Measurements from ENCODE around the gene TFAP2A.

TFAP2A gene

DNA sequence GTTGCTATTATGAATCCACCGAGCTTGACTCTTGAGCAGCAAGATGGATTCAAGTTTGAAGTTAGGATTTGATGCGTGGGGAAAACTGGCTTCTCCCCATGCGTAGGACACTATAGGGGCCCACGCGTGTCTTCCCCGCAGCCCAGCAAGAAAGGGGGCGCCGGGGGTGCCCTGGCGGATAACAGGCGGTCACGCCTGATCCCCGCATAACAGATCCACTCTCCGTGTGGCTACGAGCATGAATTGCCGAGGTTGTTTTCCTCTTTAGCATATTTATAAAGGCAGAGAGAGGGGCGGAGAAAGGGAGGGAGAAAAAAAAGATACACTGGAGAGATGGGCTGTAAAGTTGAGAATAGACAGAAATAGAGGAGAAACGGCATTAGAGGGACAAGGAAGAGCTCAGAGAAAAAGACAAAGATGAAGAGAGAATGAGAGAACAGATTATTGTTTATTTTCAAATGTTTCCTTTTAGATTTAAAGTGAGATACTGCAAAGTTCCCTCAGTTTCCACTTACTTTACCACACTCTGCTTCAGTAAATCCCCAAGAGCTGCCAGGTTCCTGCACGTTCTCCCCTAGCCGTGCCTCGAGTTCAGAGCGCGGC, 32.0 kb downstream of the TFAP2A start:
- no peak for DNase-seq (ENCODE audit: low read depth in 2 of 2)

DNA sequence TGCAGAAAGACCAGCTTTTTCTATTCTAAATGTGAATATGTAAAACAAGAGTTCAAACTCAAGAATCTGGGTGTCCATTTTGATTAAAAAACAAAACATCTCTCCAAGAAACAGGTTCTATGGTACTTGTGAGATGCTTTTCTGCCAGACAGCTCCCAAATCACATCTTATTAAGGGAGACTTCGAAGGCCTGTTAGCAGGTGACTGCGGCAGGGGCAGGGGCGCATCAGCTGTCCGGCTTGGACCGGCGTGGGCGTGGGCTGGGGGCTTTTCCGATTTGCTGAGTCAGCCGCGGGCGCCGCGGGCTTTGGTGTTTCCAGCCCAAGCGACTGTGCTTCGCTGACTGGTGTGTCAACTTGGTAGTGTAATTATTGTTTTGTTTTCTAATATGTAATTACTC, 32.6 kb downstream of the TFAP2A start:
- no peak for DNase-seq (ENCODE audit: low read depth in 2 of 2)

DNA sequence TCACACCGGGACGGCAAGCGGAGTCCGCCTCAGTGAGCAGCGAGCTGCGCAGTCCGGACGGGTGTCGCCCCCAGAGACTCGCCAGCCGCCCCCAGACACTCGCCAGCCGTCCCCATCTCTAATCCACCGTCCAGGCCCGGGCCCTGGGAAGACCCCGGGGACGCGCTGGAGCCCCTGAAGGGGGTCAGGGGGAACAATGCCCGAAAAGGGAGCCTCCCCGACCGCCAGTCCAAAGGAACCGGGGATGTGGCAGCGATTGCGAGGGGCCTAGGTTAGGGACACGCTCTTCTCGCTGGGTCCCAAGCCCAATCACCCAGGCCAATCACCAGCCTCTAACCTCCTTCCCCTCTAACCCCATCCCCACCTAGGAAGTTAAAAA, 33.1 kb downstream of the TFAP2A start:
- DNase-seq (ENCODE audit: low read depth in 2 of 2), result no peak

DNA sequence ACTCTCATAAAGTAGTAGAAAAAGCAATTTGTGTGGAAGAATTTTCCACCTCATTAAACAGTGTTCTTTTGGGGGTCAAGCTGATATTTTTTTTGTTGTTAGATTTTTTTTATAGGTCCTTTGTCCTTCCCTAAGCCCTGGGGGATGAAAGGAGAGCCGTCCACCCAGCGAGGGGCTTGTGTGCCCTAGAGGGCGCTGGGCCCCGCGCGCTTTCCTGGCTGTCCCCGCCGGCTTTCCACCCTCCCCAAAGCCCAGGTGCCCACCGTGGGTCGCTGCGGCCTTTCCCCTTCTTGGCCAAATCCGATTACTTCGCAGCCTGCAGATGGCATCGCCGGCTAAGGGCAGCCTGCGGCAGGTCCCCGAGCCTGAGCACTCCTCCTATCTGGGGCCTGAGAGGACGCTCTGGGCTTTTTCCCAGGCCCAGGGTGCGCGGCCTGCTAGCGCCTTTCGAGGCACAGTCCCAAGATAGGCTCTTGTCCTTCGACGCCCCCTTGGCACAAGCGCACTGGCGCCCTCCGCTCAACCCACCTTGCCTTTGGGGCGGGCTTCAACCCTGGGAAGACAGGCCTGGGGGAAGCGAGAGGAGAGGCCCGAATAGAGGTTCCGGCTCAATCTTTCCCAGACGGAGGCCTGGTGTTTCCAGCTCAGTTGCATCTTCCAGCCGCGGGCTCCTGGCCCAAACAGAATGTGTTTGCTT, 33.6 kb downstream of the TFAP2A start:
- DNase-seq (ENCODE audit: low read depth in 2 of 2), result no peak

DNA sequence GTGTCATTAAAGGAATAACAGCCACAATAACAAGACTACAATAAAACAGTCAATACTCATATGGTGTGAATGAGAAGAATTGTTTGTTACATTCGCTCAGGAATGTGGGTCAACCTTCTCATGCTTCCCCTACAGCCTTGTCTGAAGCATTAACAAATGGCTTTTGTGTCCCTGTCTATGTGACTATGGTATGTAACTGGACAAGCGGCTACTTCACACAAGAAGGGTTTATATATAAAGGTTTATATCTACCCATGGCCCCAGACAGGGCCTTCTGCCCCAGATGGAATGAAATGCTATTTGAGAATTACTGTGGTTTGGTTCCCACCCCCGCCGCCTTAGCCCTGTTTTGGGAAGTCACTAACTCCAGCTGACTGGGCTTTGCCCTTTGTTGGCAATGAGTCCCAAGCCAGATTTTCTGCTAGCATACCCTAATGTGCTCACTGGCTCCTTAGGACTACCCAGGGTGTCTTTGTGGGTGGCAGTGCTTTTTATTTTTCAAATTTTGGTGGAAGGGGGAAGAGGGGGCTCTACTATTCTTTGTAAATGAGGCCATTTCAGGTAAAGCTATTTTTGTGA, 39.4 kb downstream of the TFAP2A start:
- no peak for DNase-seq (ENCODE audit: low read depth in 2 of 2)

DNA sequence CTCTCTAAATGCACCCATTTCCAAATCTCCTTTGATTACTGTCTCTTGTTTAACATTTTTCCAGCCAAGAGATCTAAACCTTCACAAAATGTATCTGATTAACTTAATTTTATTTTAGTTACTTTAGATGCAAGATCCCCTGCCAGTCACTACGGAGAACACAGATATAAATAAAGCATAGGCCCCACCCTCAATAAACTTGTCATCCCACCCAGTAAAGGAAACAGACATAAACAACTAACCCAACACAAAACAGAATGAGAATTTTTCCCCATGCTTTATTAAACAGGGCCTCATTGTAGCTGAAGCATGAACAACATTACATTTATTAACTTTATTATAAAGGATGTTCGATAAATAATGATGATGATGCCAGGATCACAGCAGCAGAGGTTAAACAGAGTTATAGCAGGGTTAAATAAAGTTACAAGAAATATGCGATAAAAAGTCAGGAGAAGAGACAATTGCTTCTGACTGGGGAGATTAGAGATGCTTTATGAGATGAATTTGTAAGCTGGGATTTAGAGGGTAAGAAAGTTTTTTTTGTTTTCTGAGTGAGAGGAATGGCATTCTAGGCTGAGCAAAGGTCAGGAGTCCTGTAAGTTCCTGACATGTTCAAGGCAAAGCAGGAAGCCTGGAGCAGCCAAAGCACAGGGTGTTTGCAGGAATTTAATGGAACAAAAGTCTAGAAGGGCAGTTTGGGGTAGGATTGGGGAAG, 41.1 kb downstream of the TFAP2A start:
- DNase-seq (ENCODE audit: low read depth in 2 of 2), result no peak

DNA sequence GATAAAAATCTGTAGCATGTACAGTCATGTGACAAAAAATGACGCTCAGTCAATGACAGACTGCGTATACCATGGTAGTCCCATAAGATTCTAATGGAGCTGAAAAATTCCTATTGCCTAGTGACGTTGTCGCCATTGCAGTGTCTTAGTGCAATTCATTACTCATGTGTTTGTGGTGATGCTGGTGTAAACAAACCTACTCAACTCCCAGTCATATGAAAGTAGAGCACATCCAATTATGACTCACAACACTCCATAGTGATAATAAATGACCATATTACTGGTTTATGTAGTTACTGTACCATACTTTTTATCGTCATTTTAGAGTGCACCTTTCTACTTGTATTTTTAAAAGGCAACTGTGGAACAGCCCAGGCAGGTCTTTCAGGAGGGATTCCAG, 45.0 kb downstream of the TFAP2A start:
- DNase-seq (ENCODE audit: low read depth in 2 of 2), result no peak

DNA sequence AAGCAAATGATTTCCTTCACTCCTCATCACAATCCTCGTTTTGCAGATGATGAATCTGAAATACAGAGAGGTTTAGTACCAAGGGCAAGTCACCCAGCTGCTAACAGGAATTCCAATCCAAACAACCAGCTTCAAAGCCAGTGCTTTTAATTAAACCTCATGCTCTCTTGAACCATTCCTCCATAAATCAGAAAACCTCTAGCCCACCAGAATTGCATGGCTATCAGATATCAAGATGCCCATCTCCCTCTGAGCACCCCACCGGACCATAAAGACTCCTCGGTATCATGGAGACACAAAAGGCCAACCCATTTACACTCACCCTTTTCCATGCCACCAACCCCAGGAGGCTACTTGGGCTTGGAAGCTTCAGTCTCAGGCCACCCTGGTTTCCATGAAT, 46.0 kb downstream of the TFAP2A start:
- DNase-seq (ENCODE audit: low read depth in 2 of 2), result no peak

DNA sequence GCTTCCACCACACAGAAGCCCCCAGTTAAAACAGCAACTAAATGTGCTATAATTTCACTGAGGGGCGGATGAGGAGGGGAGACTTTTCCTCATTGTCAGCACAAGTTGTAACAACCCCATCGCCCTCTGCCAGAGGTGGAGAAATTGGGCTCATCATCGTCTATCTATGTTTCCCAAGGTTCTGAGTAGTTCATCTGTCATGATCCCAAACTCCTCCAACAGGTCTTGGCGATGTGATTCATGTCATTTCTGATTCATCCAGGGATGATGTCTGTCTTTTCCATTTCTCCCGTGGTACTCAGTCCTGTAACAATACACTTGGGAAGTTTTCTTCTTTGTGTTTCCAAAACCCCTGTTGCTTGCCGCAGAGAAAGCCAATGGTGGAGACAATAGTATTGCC, 51.0 kb downstream of the TFAP2A start:
- DNase-seq (ENCODE audit: low read depth in 2 of 2), result no peak

DNA sequence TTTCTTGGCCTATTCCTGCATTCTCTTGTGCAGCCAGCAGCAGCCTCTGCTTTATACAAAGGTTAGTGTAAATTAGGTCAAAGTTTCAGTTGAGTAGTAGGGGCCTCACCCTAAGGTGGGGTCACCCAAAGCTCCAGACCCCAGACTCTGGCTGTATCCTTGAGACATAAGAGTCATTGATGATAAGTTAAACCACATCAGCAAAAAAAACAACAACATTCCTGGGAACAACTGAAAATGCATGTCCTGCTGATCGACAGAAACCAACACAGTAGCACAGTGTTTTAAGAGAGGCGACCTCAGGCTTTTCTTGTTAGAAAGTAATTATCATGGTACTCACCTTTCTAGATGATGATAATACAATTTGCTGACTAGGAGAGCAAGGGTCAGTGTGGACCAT, 52.6 kb downstream of the TFAP2A start:
- DNase-seq (ENCODE audit: low read depth in 2 of 2), result no peak

DNA sequence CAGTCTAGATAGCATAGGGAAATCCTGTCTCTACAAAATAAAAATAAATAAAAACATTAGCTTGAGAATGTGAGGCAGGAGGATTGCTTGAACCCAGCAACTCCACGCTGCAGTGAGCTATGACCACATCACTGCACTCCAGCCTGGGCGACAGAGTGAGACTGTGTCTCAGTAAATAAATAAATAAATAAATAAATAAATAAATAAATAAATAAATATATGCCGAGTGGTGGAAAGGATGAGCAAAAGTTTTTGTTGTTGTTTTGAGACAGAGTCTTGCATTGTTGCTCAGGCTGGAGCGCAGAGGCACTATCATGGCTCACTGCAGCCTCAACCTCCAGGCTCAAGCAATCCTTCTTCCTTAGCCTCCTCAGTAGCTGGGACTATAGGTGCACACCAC, 53.4 kb downstream of the TFAP2A start:
- no peak for DNase-seq (ENCODE audit: low read depth in 2 of 2)

DNA sequence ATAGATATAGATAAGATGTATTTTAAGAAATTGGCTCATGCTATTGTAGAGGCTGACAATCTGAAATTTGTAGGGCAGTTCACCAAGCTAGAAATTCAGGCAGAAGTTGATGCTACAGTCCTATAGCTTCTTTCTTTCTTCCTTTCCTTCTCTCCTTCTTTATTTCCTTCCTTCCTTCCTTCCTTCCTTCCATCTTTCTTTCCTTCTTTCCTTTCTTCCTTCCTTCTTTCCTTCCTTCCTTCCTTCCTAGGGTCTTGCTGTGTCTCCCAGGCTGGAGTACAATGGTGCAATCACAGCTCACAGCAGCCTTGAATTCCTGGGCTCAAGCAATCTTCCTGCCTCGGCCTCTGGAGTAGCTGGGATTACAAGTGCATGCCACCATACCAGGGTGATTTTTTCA, 55.3 kb downstream of the TFAP2A start:
- no peak for DNase-seq (ENCODE audit: low read depth in 2 of 2)

DNA sequence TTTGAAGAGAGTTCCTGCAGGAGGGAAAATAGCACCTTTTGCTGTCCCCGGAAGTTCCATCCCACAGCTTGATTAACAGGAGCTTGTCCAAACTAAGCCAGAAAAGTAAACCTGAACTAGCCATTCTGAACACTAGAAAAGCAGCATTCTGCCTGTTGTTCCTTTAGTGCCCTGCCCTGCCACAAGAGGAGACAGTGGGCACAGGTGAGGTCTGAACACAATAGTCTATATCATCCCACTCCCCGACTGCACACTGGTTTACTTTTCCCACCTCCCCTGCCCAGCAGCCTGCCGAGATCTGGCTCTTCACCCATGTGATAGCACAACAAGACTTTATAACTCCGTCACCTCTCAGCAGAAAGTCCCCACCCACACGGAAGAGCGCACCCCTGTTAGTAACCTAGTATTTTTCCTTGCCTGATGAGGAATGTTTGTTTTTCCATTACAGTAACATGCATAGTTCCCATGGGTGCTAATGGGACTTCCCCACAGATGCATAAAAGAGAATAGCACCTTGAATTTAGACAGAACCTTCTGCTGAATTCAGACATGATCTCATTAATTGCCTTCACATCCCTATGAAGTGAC, 59.7 kb downstream of the TFAP2A start:
- DNase-seq (ENCODE audit: low read depth in 2 of 2), result no peak

DNA sequence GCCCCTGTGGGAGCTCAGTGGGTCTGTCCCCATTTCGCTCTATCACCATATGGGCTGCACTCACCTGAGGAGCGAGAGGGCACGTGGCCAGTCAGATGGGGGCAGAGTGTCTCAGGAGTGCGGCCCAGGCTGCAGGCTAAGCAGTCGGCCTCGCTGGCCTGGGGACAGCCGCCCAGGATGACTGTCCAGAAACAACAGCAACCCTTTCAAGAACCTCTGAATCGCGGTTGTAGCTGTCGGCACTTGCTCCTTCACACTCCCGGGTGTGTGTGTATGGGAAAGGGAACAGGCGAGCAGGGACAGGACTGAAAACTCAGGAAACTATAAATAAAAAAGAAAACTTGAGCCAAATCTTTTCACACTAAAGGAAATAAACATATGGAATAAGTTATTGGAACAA, 63.1 kb downstream of the TFAP2A start:
- no peak for DNase-seq (ENCODE audit: low read depth in 2 of 2)

DNA sequence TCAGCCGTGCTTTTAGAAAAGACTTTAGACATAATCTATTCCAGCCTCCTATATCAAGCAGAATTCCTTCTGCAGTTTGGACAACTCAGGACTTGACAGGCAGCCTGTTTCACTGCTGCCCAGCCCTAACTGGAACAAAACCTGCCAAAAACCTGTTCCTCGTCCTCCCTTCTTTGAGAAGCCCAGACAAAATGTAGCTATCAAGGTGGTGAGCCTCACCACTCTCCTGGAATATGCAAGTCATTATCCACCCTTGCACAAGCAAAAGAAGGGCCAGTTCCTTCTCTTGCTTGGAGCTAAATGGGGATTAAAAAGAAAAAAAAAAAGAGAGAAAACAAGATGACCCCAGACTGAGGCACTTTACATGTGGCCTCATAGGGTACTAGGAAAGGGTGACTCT, 64.2 kb downstream of the TFAP2A start:
- DNase-seq (ENCODE audit: low read depth in 2 of 2), result no peak

DNA sequence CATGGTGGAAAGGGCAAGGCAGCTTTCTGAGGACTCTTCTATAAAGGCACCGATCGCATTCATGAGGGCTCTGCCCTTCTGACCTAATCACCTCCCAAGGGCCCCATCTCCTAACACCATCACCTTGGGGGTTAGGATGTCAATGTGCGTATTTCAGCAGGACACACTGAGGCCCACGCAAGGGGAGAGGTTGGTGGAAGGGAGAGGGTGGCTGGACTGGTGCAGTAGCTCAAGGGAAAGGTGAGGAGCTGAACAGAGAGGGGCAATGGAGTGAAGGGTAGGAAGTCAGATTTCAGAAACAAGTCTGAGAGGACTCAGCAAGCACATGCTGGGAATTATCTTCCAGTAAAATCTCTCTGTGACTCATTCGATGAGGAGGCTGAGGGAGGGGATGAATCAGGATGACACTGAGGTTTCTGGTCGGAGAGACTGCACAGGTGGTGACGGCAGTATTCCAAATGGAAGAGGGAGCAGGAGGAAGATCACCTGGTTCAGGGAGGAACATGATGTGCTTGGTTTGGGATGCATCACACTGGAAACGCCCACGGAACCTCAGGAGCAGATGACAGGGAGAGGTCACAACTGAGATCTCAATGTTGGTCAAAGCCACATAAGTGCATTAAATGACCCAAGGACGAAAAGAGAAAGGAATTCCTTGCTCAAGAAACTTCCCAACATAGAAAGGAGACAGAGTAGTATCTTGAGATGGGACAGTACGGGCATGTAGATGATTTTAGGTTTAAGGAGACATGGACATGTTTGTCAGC, 67.1 kb downstream of the TFAP2A start:
- no peak for DNase-seq (ENCODE audit: low read depth in 2 of 2)
